ENCODE results near the gene PRKAG2. TPM values are rescaled to one million over a fixed set of nuclear protein-coding genes. Genes with fewer than 3 reads are reported as not detected.
"Not testable (repeated sequence)": the region's sequence is repeated elsewhere in the genome, so short reads cannot be mapped to it uniquely, and the experiment has no call there.

Gene PRKAG2
- total RNA-seq, 1 donor from 2014 or later, result 20.6 TPM

DNA sequence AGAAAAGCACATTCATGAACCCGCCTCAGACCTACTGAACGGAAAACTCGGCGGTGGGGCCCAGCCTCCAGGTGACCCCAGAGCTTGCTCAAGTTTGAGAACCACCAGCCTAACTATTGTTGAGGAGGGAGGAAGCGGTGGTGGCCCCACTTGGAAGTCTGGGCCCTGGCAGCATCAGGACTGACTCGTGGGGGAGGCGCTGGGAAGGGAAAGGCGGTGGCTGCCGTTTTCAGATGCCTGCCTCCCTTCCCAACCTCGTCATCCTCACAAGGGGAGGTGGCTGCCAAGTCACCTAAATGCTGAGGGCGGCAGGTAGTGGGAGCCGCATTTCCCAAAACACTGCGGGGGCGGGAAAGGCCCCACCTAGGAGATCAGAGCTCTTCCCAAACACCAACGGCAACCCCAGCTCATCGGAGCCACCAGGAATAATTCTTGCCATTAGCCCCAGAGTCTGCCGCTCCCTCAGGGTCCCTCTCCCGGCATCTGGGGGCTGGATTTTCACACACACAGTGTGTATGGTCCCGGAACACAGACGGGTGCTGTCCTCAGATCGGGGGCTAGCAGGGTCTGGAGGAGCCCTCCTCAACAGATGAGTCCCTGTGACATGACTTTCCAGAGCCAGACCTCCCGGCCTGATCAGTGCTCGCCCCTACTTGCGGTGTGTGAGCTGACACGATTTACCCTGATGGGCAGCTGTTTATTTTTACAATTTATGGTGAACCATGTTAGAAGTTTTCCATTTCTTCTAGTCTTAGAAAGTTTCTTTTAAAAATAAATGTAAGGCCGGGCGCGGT, 31.3 kb downstream of the PRKAG2 start:
- no peaks in the 10 kb centered on the region for H3K9me3 Mint-ChIP-seq (ENCODE audit: low read depth)

DNA sequence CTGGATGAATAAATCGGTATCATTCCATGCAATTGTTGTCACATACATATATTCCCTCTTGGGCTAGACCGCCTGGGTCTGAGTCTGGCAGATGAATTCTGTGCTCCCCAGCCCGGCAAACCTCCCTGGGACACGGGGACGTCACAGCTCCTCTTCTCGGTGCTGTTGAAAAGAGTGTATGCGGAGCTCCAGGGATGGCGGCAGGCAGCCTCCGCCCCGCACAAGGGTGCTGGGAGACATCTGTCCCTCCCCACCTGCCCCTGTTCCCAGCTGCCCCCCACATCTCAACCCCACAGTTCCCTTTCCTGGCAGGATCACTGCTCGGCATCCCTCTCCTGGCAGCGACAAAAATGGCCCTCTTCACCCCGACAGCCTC, 32.1 kb downstream of the PRKAG2 start:
- no peak for DNase-seq (ENCODE audit: low spot score, unreplicated experiment)
- no peak for TF ChIP-seq CTCF (IDR thresholded peaks at IDR 0.05; ENCODE audit: unreplicated experiment)
- no peak overlapping the region for H3K4me3 Mint-ChIP-seq (ENCODE audit: low read depth)
- H3K9me3 Mint-ChIP-seq (ENCODE audit: low read depth), result no peaks in the 10 kb centered on the region
- H3K36me3 Mint-ChIP-seq (ENCODE audit: insufficient read depth), result no peaks in the 10 kb centered on the region
- H3K27me3 Mint-ChIP-seq, result peaks cover 17% of the 10 kb centered on the region
- peaks cover 4% of the 10 kb centered on the region for H3K4me1 Mint-ChIP-seq (ENCODE audit: low read depth)
- H3K27ac Mint-ChIP-seq, result peak overlapping the region; percentile 69

More for the DNA sequence above, 31.3 kb downstream of the PRKAG2 start:
- H3K4me1 Mint-ChIP-seq (ENCODE audit: low read depth), result peaks cover 4% of the 10 kb centered on the region
- no peak overlapping the region for H3K4me3 Mint-ChIP-seq (ENCODE audit: low read depth)
- no peak overlapping the region for H3K27ac Mint-ChIP-seq
- no peak for DNase-seq (ENCODE audit: low spot score, unreplicated experiment)
- H3K36me3 Mint-ChIP-seq (ENCODE audit: insufficient read depth), result no peaks in the 10 kb centered on the region
- peaks cover 17% of the 10 kb centered on the region for H3K27me3 Mint-ChIP-seq
- no peak for TF ChIP-seq CTCF (IDR thresholded peaks at IDR 0.05; ENCODE audit: unreplicated experiment)

DNA sequence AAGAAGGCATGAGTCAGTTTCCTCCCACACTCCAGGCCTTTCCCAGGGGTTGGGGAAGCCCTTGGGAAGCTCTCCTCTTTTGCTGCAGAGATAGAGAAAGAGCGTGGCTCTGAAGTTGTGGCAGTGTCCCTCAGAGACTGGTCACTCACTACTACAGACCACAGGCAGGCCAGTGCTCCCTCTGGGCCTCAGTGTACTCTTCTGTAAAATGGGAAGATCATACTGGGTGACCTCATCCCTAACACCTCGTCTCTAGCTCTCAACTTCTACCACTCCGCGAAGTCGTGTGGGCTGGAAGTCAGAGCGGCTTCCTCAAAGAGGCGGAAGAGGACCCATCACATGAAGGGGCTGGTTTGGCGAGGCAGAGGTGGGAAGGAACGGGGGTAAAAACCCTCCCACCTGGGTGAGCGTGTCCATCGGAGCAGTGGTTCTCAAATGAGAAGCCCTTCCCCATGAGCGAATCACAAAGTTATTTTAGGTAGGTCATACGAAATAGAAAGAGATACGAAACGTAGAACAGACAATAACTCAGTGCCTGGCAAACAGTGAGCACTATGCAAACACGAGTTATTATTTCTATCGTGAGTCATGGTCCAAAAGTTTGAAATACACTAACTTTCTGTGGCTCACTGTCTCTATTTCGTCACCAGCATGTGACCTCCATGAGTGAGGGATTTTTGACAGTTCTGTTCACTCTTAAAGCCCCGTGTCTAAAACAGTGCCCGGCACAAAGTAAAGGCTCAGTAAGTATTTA, 32.7 kb downstream of the PRKAG2 start:
- H3K27ac Mint-ChIP-seq, result no peak overlapping the region
- no peak overlapping the region for H3K4me3 Mint-ChIP-seq (ENCODE audit: low read depth)
- peaks cover 17% of the 10 kb centered on the region for H3K27me3 Mint-ChIP-seq
- no peak for DNase-seq (ENCODE audit: low spot score, unreplicated experiment)
- no peaks in the 10 kb centered on the region for H3K9me3 Mint-ChIP-seq (ENCODE audit: low read depth)
- H3K36me3 Mint-ChIP-seq (ENCODE audit: insufficient read depth), result no peaks in the 10 kb centered on the region
- no peak for TF ChIP-seq CTCF (IDR thresholded peaks at IDR 0.05; ENCODE audit: unreplicated experiment)
- H3K4me1 Mint-ChIP-seq (ENCODE audit: low read depth), result peaks cover 4% of the 10 kb centered on the region

- Mint-ChIP-seq H3K27ac (no peak overlapping the region), H3K4me1 (ENCODE audit: low read depth) (peaks cover 4% of the 10 kb centered on the region), H3K4me3 (ENCODE audit: low read depth) (no peak overlapping the region), H3K27me3 (peaks cover 17% of the 10 kb centered on the region), H3K36me3 (ENCODE audit: insufficient read depth) (no peaks in the 10 kb centered on the region), H3K9me3 (ENCODE audit: low read depth) (no peaks in the 10 kb centered on the region)
- no peak for DNase-seq (ENCODE audit: low spot score, unreplicated experiment)
- no peak for TF ChIP-seq CTCF (IDR thresholded peaks at IDR 0.05; ENCODE audit: unreplicated experiment)
These were observed 33.7 kb downstream of the PRKAG2 start for GRCh38 chr7:151843181-151843580.

- peaks cover 21% of the 10 kb centered on the region for H3K27me3 Mint-ChIP-seq
- peaks cover 14% of the 10 kb centered on the region for H3K4me1 Mint-ChIP-seq (ENCODE audit: low read depth)
- DNase-seq (ENCODE audit: low spot score, unreplicated experiment); H3K36me3 Mint-ChIP-seq (ENCODE audit: insufficient read depth); H3K9me3 Mint-ChIP-seq (ENCODE audit: low read depth); H3K27ac Mint-ChIP-seq; H3K4me3 Mint-ChIP-seq (ENCODE audit: low read depth): not testable (repeated sequence)
These were observed 35.4 kb downstream of the PRKAG2 start for GRCh38 chr7:151841395-151842051.
